Astrocyte (in vitro differentiated cells and primary cell): Measurements from ENCODE around the gene NAA20. TPM values are rescaled to one million over a fixed set of nuclear protein-coding genes. Genes with fewer than 3 reads are reported as not detected.
A peak's percentile ranks its signal among the peaks of the same experiment; 100 is the strongest.

Source experiments
- DNase-seq: peaks from one replicate; pipeline ENCODE4 v3.0.0-alpha.2; 2010; ENCODE audit warnings: low read depth
- FAIRE-seq: peaks from 2 replicates; lab custom pipeline; 2011; peaks lifted over from hg19 to GRCh38; lab: Jason Lieb, UNC
- H2AFZ ChIP-seq: 2 replicates; pipeline ENCODE4 v1.6.0; 2012; ENCODE audit warnings: low read depth, low read length, inconsistent platforms
- H3K27ac ChIP-seq: 2 replicates; pipeline ENCODE4 v1.5.1; 2011; ENCODE audit warnings: low read depth, low read length, inconsistent platforms
- H3K27me3 ChIP-seq: 2 replicates; pipeline ENCODE4 v1.6.0; 2011; ENCODE audit warnings: low read length, inconsistent platforms; ENCODE audit not compliant: insufficient read depth
- H3K36me3 ChIP-seq: 2 replicates; pipeline ENCODE4 v1.5.1; 2011; ENCODE audit warnings: low read length, inconsistent platforms; ENCODE audit not compliant: insufficient read depth
- H3K4me1 ChIP-seq: 2 replicates; pipeline ENCODE4 v1.5.1; 2011; ENCODE audit warnings: low read length, inconsistent platforms; ENCODE audit not compliant: insufficient read depth
- H3K4me2 ChIP-seq: 2 replicates; pipeline ENCODE4 v1.6.0; 2012; ENCODE audit warnings: low read length, inconsistent platforms
- H3K4me3 ChIP-seq: 2 replicates; pipeline ENCODE4 v1.5.1; 2011; ENCODE audit warnings: low read depth, mild to moderate bottlenecking, low read length, inconsistent platforms; ENCODE audit not compliant: insufficient read depth
- H3K79me2 ChIP-seq: 2 replicates; pipeline ENCODE4 v1.6.0; 2012; ENCODE audit warnings: mild to moderate bottlenecking, low read length, inconsistent platforms; ENCODE audit not compliant: insufficient read depth
- H3K9ac ChIP-seq: 2 replicates; pipeline ENCODE4 v1.6.0; 2012; ENCODE audit warnings: mild to moderate bottlenecking, low read length, inconsistent platforms
- H3K9me3 ChIP-seq: 2 replicates; pipeline ENCODE4 v1.5.1; 2012; ENCODE audit warnings: low read depth, mild to moderate bottlenecking, low read length, inconsistent platforms; ENCODE audit not compliant: insufficient read depth
- H4K20me1 ChIP-seq: 2 replicates; pipeline ENCODE4 v1.6.0; 2012; ENCODE audit warnings: low read length, inconsistent platforms; ENCODE audit not compliant: insufficient read depth
- H3K27ac Mint-ChIP-seq: one replicate; pipeline ENCODE4 v1.8.0; 2021; ENCODE audit warnings: mild to moderate bottlenecking, mixed read lengths; ENCODE audit not compliant: unreplicated experiment
- H3K27me3 Mint-ChIP-seq: one replicate; pipeline ENCODE4 v1.8.0; 2021; ENCODE audit warnings: low read depth, mixed read lengths; ENCODE audit not compliant: unreplicated experiment
- H3K36me3 Mint-ChIP-seq: one replicate; pipeline ENCODE4 v1.8.0; 2021; ENCODE audit warnings: low read depth, mixed read lengths; ENCODE audit not compliant: unreplicated experiment
- H3K4me1 Mint-ChIP-seq: one replicate; pipeline ENCODE4 v1.8.0; 2021; ENCODE audit warnings: low read depth, mixed read lengths; ENCODE audit not compliant: unreplicated experiment
- H3K4me3 Mint-ChIP-seq: one replicate; pipeline ENCODE4 v1.8.0; 2021; ENCODE audit warnings: mild to moderate bottlenecking, moderate library complexity, mixed read lengths; ENCODE audit not compliant: unreplicated experiment
- H3K9me3 Mint-ChIP-seq: one replicate; pipeline ENCODE4 v1.8.0; 2021; ENCODE audit warnings: mild to moderate bottlenecking, mixed read lengths; ENCODE audit not compliant: unreplicated experiment
- EZH2 ChIP-seq: IDR thresholded peaks from 2 replicates; pipeline ENCODE4 v1.6.1; 2012; ENCODE audit warnings: mild to moderate bottlenecking, low read length, inconsistent platforms; ENCODE audit not compliant: insufficient read depth
- total RNA-seq: library from RNA; stranded (reverse); gene quantifications from 2 replicates; pipeline ENCODE4 v1.2.1, GENCODE V29; 2021
- TF ChIP-seq, protein P1 (sequence below): IDR thresholded peaks from 2 replicates; pipeline ENCODE4 v1.5.1; 2011; ENCODE audit warnings: low read depth, mild to moderate bottlenecking, inconsistent platforms, low read length, moderate library complexity; ENCODE audit not compliant: insufficient read depth

Gene NAA20
- total RNA-seq, 1 donor from 2014 or later: 73.0 TPM

DNA sequence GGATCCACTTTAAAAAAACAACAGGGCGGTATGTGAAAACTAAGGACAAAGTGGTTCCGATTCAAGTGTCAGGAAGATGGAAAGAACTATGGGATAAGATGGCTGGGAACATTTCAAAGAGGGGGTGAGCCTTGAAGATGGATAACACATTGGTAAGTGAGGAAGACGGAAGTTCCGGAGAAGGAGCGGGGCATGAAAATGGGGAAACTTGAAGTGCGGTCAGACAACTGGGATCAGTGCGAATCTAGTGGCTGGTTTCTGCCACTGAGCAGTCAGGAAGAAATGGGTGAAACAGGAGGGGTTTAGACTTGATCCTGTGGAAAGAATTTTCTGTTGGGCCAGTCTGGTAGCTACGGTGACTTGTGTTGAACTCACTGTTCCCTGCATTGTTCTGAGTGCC is 1.2 kb downstream of the NAA20 start:
- Mint-ChIP-seq H3K9me3 (no peaks in the 10 kb centered on the region), H3K36me3 (peaks cover 8% of the 10 kb centered on the region), H3K4me1 (peaks cover 25% of the 10 kb centered on the region), H3K4me3 (peak overlapping the region; percentile 85), H3K27me3 (no peaks in the 10 kb centered on the region), H3K27ac (peak overlapping the region; percentile 14)
- Histone ChIP-seq H3K79me2 (peaks cover 64% of the 10 kb centered on the region), H3K9ac (peak overlapping the region; percentile 93), H4K20me1 (peaks cover 54% of the 10 kb centered on the region), H3K4me2 (peak overlapping the region; percentile 99), H2AFZ (no peak overlapping the region), H3K27ac (no peak overlapping the region), H3K4me3 (peak overlapping the region; percentile 89), H3K27me3 (no peaks in the 10 kb centered on the region), H3K36me3 (peaks cover 6% of the 10 kb centered on the region), H3K9me3 (no peaks in the 10 kb centered on the region), H3K4me1 (peaks cover 7% of the 10 kb centered on the region)
- DNase-seq (no peak), FAIRE-seq (no peak)
- no peak for TF ChIP-seq EZH2
- TF ChIP-seq, protein P1, sequence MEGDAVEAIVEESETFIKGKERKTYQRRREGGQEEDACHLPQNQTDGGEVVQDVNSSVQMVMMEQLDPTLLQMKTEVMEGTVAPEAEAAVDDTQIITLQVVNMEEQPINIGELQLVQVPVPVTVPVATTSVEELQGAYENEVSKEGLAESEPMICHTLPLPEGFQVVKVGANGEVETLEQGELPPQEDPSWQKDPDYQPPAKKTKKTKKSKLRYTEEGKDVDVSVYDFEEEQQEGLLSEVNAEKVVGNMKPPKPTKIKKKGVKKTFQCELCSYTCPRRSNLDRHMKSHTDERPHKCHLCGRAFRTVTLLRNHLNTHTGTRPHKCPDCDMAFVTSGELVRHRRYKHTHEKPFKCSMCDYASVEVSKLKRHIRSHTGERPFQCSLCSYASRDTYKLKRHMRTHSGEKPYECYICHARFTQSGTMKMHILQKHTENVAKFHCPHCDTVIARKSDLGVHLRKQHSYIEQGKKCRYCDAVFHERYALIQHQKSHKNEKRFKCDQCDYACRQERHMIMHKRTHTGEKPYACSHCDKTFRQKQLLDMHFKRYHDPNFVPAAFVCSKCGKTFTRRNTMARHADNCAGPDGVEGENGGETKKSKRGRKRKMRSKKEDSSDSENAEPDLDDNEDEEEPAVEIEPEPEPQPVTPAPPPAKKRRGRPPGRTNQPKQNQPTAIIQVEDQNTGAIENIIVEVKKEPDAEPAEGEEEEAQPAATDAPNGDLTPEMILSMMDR: no peak

DNA sequence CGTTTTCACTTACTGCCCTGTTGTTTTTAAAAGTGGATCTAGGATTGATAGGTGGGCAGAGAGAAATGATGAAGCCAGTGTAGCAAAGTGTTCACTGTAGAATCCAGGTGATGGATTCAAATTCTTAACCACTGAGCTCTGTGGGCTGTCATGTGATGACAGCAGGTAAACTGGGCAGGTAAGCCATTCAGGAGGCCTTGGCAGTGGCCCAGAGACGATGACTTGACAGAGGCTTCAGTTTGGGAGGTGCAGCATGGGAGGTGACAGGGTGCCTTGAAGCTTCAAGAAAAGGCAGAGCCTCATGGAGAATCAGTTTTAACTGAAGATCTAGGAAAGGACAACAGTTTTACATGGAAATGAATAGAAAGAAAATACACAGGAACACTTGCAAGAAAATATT is 2.0 kb downstream of the NAA20 start:
- no peak for FAIRE-seq
- peak overlapping the region; percentile 99 for H3K4me2 ChIP-seq
- no peak overlapping the region for H2AFZ ChIP-seq
- no peak for DNase-seq
- TF ChIP-seq EZH2: no peak
- TF ChIP-seq, protein P1: no peak
- H3K36me3 Mint-ChIP-seq: peaks cover 10% of the 10 kb centered on the region
- peak overlapping the region; percentile 85 for H3K4me3 Mint-ChIP-seq
- H3K9ac ChIP-seq: no peak overlapping the region
- no peaks in the 10 kb centered on the region for H3K27me3 ChIP-seq
- H3K9me3 Mint-ChIP-seq: no peaks in the 10 kb centered on the region
- peaks cover 7% of the 10 kb centered on the region for H3K4me1 ChIP-seq
- H4K20me1 ChIP-seq: peaks cover 61% of the 10 kb centered on the region
- peaks cover 27% of the 10 kb centered on the region for H3K4me1 Mint-ChIP-seq
- H3K4me3 ChIP-seq: no peak overlapping the region
- no peak overlapping the region for H3K27ac ChIP-seq
- no peak overlapping the region for H3K27ac Mint-ChIP-seq
- H3K9me3 ChIP-seq: no peaks in the 10 kb centered on the region
- no peaks in the 10 kb centered on the region for H3K27me3 Mint-ChIP-seq
- peaks cover 72% of the 10 kb centered on the region for H3K79me2 ChIP-seq
- peaks cover 6% of the 10 kb centered on the region for H3K36me3 ChIP-seq

DNA sequence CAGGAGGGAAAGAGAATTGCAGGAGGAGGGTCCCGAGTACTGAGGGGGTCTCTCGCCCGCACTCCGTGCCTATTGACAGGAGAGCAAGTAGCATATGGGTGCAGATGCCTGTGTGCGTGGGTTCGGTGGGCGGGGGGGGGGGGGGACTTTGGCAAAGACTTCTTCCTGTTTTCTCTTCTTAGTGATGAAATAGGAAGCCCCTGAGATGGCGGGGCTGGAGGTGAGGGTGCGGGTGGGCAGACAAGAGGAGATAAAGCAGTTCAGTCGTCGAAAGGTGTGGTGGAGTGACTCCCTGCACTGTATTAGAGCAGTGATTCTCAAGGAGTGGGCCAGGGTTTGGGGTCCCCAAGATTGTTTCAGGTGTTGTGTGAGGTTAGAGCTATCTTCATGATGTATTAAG is 3.7 kb downstream of the NAA20 start:
- Histone ChIP-seq H3K27me3 (no peaks in the 10 kb centered on the region), H3K4me1 (peaks cover 13% of the 10 kb centered on the region), H3K9me3 (no peaks in the 10 kb centered on the region), H3K36me3 (peaks cover 6% of the 10 kb centered on the region), H3K4me2 (no peak overlapping the region), H3K79me2 (peaks cover 89% of the 10 kb centered on the region), H3K4me3 (no peak overlapping the region), H2AFZ (no peak overlapping the region), H3K9ac (no peak overlapping the region), H4K20me1 (peaks cover 75% of the 10 kb centered on the region), H3K27ac (no peak overlapping the region)
- Mint-ChIP-seq H3K27me3 (no peaks in the 10 kb centered on the region), H3K27ac (no peak overlapping the region), H3K9me3 (no peaks in the 10 kb centered on the region), H3K36me3 (peaks cover 10% of the 10 kb centered on the region), H3K4me1 (peaks cover 42% of the 10 kb centered on the region), H3K4me3 (peak overlapping the region; percentile 30)
- FAIRE-seq (no peak), DNase-seq (no peak)
- TF ChIP-seq, protein P1: no peak
- TF ChIP-seq EZH2: no peak
